Fibroblast of villous mesenchyme (primary cell): ENCODE data around the gene CCDC116. TPM values are rescaled to one million over a fixed set of nuclear protein-coding genes. Genes with fewer than 3 reads are reported as not detected.
A peak's percentile ranks its signal among the peaks of the same experiment; 100 is the strongest.

ENCODE experiments used
- DNase-seq: peaks from one replicate; pipeline ENCODE4 v3.0.0-alpha.2; 2010; ENCODE audit warnings: low read depth
- H3K4me3 ChIP-seq: 2 replicates; pipeline ENCODE4 v1.5.1; 2011; ENCODE audit warnings: low read depth, mild to moderate bottlenecking, low read length
- CTCF ChIP-seq: IDR thresholded peaks from 2 replicates; pipeline ENCODE4 v1.5.1; 2012; ENCODE audit warnings: low read depth, mild to moderate bottlenecking, low read length; ENCODE audit not compliant: insufficient read depth
- total RNA-seq: library from RNA; depleted of rRNA; stranded (reverse); fragments of >200 nt; gene quantifications from 2 replicates; pipeline ENCODE4 v1.2.3, GENCODE V29; 2012

Gene CCDC116
- total RNA-seq, 1 donor: 0.43 TPM

- no peak for DNase-seq
- no peak overlapping the region for H3K4me3 ChIP-seq
- no peak for TF ChIP-seq CTCF
Measured at GRCh38 chr22:21622919-21623647, 9.5 kb upstream of the CCDC116 start.

GRCh38 chr22:21623648-21623970, 9.0 kb upstream of the CCDC116 start:
- no peak for TF ChIP-seq CTCF
- no peak overlapping the region for H3K4me3 ChIP-seq
- DNase-seq: no peak

- peak; percentile 47 for TF ChIP-seq CTCF
- H3K4me3 ChIP-seq: no peak overlapping the region
- no peak for DNase-seq
Measured at GRCh38 chr22:21624120-21624879, 8.3 kb upstream of the CCDC116 start.

GRCh38 chr22:21624880-21625791, 7.4 kb upstream of the CCDC116 start:
- no peak for DNase-seq
- H3K4me3 ChIP-seq: no peak overlapping the region
- no peak for TF ChIP-seq CTCF

GRCh38 chr22:21626073-21626734, 6.4 kb upstream of the CCDC116 start:
- no peak for DNase-seq
- H3K4me3 ChIP-seq: no peak overlapping the region
- no peak for TF ChIP-seq CTCF

GRCh38 chr22:21626735-21627469, 5.7 kb upstream of the CCDC116 start:
- no peak for DNase-seq
- H3K4me3 ChIP-seq: no peak overlapping the region
- no peak for TF ChIP-seq CTCF
